ENCODE measurements around the gene ORC5. TPM values are rescaled to one million over a fixed set of nuclear protein-coding genes. Genes with fewer than 3 reads are reported as not detected.
A peak's percentile ranks its signal among the peaks of the same experiment; 100 is the strongest.

Gene ORC5
- total and polyA plus RNA-seq, 4 donors: 6.5 to 53.6 (median 13.9) TPM

DNA sequence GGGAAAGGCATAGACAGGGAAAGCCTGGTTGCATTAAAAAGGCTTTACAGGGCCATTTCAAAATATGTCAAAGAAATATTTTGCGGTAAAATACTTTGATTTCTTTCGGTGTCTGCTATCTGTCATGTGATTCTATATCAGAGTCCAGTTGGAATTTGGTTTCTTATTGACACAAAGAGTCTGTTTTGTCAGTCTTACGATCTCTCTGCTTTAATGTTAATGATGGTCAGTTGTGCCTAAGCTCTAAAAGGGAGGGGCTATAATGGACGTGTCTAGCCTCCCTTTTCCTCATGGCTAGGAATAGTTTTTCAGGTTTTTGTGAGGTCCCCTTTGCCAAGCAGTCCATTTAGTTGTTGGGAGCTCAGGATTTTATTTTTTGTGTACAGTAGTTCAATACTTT lies 31.5 kb downstream of the ORC5 start:
- no peak for ATAC-seq (ENCODE audit: insufficient read depth, low FRiP score)
- 79 to 92% methylated on average over 4 of the region's 4 CpGs for WGBS, 2 donors
- peak in 1 of 3 donors; percentile 2 for DNase-seq
- Histone ChIP-seq H3K9me3 (ENCODE audit: control insufficient read depth in 4 of 4, insufficient read depth in 3 of 4, low read length in 3 of 4) (peaks cover 0 to 7% (median 3%) of the 10 kb centered on the region in 4 donors), H3K4me3 (no peak overlapping the region), H3K27me3 (ENCODE audit: control insufficient read depth in 3 of 3, insufficient read depth in 3 of 3, low read length in 2 of 3) (no peaks in the 10 kb centered on the region), H3K4me1 (ENCODE audit: control insufficient read depth in 5 of 5, insufficient read depth in 5 of 5, low read length in 5 of 5) (peaks cover 0 to 12% (median 0%) of the 10 kb centered on the region in 5 donors), H3K36me3 (ENCODE audit: control insufficient read depth in 4 of 4, insufficient read depth in 4 of 4, low read length in 4 of 4) (peaks cover 0 to 7% (median 4%) of the 10 kb centered on the region in 4 donors), H3K27ac (ENCODE audit: low read depth in 1 of 2, low read length in 1 of 2) (no peak overlapping the region), H3K9ac (ENCODE audit: insufficient read depth in 1 of 2, low read length in 2 of 2) (no peak overlapping the region)
- TF ChIP-seq, protein P1, sequence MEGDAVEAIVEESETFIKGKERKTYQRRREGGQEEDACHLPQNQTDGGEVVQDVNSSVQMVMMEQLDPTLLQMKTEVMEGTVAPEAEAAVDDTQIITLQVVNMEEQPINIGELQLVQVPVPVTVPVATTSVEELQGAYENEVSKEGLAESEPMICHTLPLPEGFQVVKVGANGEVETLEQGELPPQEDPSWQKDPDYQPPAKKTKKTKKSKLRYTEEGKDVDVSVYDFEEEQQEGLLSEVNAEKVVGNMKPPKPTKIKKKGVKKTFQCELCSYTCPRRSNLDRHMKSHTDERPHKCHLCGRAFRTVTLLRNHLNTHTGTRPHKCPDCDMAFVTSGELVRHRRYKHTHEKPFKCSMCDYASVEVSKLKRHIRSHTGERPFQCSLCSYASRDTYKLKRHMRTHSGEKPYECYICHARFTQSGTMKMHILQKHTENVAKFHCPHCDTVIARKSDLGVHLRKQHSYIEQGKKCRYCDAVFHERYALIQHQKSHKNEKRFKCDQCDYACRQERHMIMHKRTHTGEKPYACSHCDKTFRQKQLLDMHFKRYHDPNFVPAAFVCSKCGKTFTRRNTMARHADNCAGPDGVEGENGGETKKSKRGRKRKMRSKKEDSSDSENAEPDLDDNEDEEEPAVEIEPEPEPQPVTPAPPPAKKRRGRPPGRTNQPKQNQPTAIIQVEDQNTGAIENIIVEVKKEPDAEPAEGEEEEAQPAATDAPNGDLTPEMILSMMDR (IDR thresholded peaks at IDR 0.05; ENCODE audit: control extremely low read depth, extremely low read depth): no peak

- ATAC-seq (ENCODE audit: insufficient read depth, low FRiP score): no peak
- H3K36me3 ChIP-seq (ENCODE audit: control insufficient read depth in 4 of 4, insufficient read depth in 4 of 4, low read length in 4 of 4): peaks cover 0 to 10% (median 4%) of the 10 kb centered on the region in 4 donors
- TF ChIP-seq, protein P1 (IDR thresholded peaks at IDR 0.05; ENCODE audit: control extremely low read depth, extremely low read depth): no peak
- no peak overlapping the region for H3K4me3 ChIP-seq
- no peak overlapping the region for H3K9ac ChIP-seq (ENCODE audit: insufficient read depth in 1 of 2, low read length in 2 of 2)
- peak in 1 of 3 donors; percentile 16 for DNase-seq
- peaks cover 0 to 12% (median 0%) of the 10 kb centered on the region in 5 donors for H3K4me1 ChIP-seq (ENCODE audit: control insufficient read depth in 5 of 5, insufficient read depth in 5 of 5, low read length in 5 of 5)
- no peak overlapping the region for H3K27ac ChIP-seq (ENCODE audit: low read depth in 1 of 2, low read length in 1 of 2)
- 37 to 55% methylated on average over 2 of the region's 2 CpGs for WGBS, 2 donors
- peaks cover 0 to 7% (median 3%) of the 10 kb centered on the region in 4 donors for H3K9me3 ChIP-seq (ENCODE audit: control insufficient read depth in 4 of 4, insufficient read depth in 3 of 4, low read length in 3 of 4)
- no peaks in the 10 kb centered on the region for H3K27me3 ChIP-seq (ENCODE audit: control insufficient read depth in 3 of 3, insufficient read depth in 3 of 3, low read length in 2 of 3)
Measured at GRCh38 chr7:104175361-104175984, 32.3 kb downstream of the ORC5 start.

GRCh38 chr7:104174798-104175197 lies 33.0 kb downstream of the ORC5 start:
- no peak for ATAC-seq (ENCODE audit: insufficient read depth, low FRiP score)
- Histone ChIP-seq H3K9me3 (ENCODE audit: control insufficient read depth in 4 of 4, insufficient read depth in 3 of 4, low read length in 3 of 4) (peaks cover 0 to 5% (median 2%) of the 10 kb centered on the region in 4 donors), H3K4me3 (no peak overlapping the region), H3K27ac (ENCODE audit: low read depth in 1 of 2, low read length in 1 of 2) (no peak overlapping the region), H3K27me3 (ENCODE audit: control insufficient read depth in 3 of 3, insufficient read depth in 3 of 3, low read length in 2 of 3) (no peaks in the 10 kb centered on the region), H3K9ac (ENCODE audit: insufficient read depth in 1 of 2, low read length in 2 of 2) (no peak overlapping the region), H3K36me3 (ENCODE audit: control insufficient read depth in 4 of 4, insufficient read depth in 4 of 4, low read length in 4 of 4) (peaks cover 0 to 8% (median 5%) of the 10 kb centered on the region in 4 donors), H3K4me1 (ENCODE audit: control insufficient read depth in 5 of 5, insufficient read depth in 5 of 5, low read length in 5 of 5) (peaks cover 0 to 12% (median 0%) of the 10 kb centered on the region in 5 donors)
- TF ChIP-seq, protein P1 (IDR thresholded peaks at IDR 0.05; ENCODE audit: control extremely low read depth, extremely low read depth): no peak
- peak in 2 of 3 donors; percentile 8 to 43 for DNase-seq
- WGBS, 2 donors: 45 to 64% methylated on average over 2 of the region's 2 CpGs

All from lung (tissue), 12 donors.